Erythroblast (primary cell): Measurements from ENCODE around the gene GATA3.

Source experiments
- GATA1 ChIP-seq: IDR thresholded peaks from 2 replicates; pipeline ENCODE4 v1.6.1; 2011; ENCODE audit warnings: low read depth, mild to moderate bottlenecking, control low read depth, low read length, moderate library complexity
- POLR2A ChIP-seq: IDR thresholded peaks from 2 replicates; pipeline ENCODE4 v1.6.1; 2011; ENCODE audit warnings: mild to moderate bottlenecking, low read length

DNA sequence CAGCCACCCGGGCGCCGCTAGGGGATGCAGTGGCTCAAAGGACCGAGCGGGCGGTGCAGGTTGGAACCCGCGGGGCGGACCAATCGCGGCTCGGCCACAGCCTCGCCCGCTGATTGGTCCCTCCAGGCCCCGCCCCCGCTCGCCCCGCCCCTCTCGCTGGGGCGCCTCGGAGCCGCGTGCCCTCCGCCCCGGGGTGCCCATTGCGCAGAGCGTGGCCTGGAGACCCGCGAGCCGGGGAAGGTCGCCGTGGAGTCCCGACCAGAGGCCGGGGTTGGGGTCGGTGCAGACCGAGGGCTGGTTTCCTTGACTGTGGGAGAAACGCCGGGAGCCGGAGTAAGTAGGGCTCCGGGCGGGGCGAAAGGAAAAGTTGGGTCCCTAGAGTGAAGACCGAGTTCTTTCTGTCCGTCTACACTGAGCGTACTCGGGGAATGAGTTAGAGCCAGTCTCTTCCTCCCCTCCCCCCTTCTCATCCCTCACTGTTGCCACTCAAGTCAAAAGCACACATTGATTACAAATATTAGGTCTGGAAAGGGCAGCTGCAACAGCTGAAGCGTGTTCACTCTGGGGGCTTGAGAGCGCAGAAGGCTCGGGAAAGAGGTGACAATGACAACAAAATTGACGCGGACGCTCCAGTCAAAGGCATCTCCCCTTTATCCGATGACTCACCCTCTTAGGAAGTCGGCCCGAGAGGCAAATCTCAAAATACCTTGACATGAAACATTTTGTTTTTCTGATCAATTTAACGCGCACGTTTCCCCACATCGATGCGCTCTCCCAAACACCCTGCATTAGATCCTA lies 843 bp upstream of the GATA3 start:
- TF ChIP-seq POLR2A, result no peak
- TF ChIP-seq GATA1, result no peak
